HepG2 (cell line): ENCODE results near the gene CATSPERD. TPM values are rescaled to one million over a fixed set of nuclear protein-coding genes. Genes with fewer than 3 reads are reported as not detected.

ENCODE experiments used
- ATF4 ChIP-seq, 2 experiments: fragments of 450-650 bp in 1 of 2; sonication (generic) in 1 of 2; formaldehyde crosslinking; IDR thresholded peaks; 2 replicates each; pipeline versions ENCODE4 v1.5.0 to v1.8.0; 2020 to 2022; ENCODE audit warnings: mild to moderate bottlenecking in 1 of 2, missing genetic modification reagents in 1 of 2
- GABPB1 ChIP-seq: IDR thresholded peaks from 2 replicates; pipeline ENCODE4 v1.6.1; 2016; ENCODE audit warnings: mild to moderate bottlenecking, missing genetic modification reagents, moderate library complexity, missing compliant biosample characterization
- HES4 ChIP-seq: sonication (generic); formaldehyde crosslinking; IDR thresholded peaks from 2 replicates; pipeline ENCODE4 v1.9.0; 2021; ENCODE audit warnings: mild to moderate bottlenecking, missing genetic modification reagents, borderline replicate concordance
- HNF4G ChIP-seq, 2 experiments: sonication (generic) in 1 of 2; formaldehyde crosslinking in 1 of 2; IDR thresholded peaks; 2 replicates each; pipeline versions ENCODE4 v1.4.0 to v1.6.1; 2011 to 2020; ENCODE audit warnings: borderline replicate concordance in 2 of 2, low read depth in 2 of 2, mild to moderate bottlenecking in 2 of 2, low read length in 1 of 2, missing genetic modification reagents in 1 of 2, moderate library complexity in 1 of 2
- NFE2L2 ChIP-seq: fragments of 150-350 bp; IDR thresholded peaks from 2 replicates; pipeline ENCODE4 v1.6.1; 2014; ENCODE audit warnings: low read length
- NONO ChIP-seq, 2 experiments: fragments of 450-650 bp in 1 of 2; sonication (generic) in 1 of 2; formaldehyde crosslinking in 1 of 2; IDR thresholded peaks in 1 of 2; conservative IDR thresholded peaks in 1 of 2; 2 replicates each; pipeline versions ENCODE4 v1.6.1 to v1.8.0; 2017 to 2022; ENCODE audit warnings: mild to moderate bottlenecking in 1 of 2, missing genetic modification reagents in 1 of 2, moderate library complexity in 1 of 2
- NR3C1 ChIP-seq: sonication (generic); formaldehyde crosslinking; IDR thresholded peaks from 2 replicates; pipeline ENCODE4 v1.4.0; 2020; ENCODE audit warnings: missing genetic modification reagents
- PHB2 ChIP-seq: fragments of 450-650 bp; IDR thresholded peaks from 2 replicates; pipeline ENCODE4 v1.6.1; 2018; ENCODE audit not compliant: partially characterized antibody
- POLR2G ChIP-seq: fragments of 200-400 bp; formaldehyde crosslinking; IDR thresholded peaks from 2 replicates; pipeline ENCODE4 v1.6.1; 2018; ENCODE audit warnings: mild to moderate bottlenecking, low read depth, low read length, moderate library complexity
- PRDM10 ChIP-seq: sonication (generic); formaldehyde crosslinking; IDR thresholded peaks from 2 replicates; pipeline ENCODE4 v1.4.0; 2020; ENCODE audit warnings: low read depth, missing genetic modification reagents
- RARA ChIP-seq: IDR thresholded peaks from 2 replicates; pipeline ENCODE4 v1.6.1; 2016; ENCODE audit warnings: missing genetic modification reagents, missing compliant biosample characterization
- WIZ ChIP-seq: sonication (generic); formaldehyde crosslinking; IDR thresholded peaks from 2 replicates; pipeline ENCODE4 v1.5.1; 2020; ENCODE audit warnings: mild to moderate bottlenecking, missing genetic modification reagents
- ZBTB37 ChIP-seq: sonication (generic); formaldehyde crosslinking; IDR thresholded peaks from 2 replicates; pipeline ENCODE4 v1.4.0; 2020; ENCODE audit warnings: mild to moderate bottlenecking, missing genetic modification reagents
- ZNF292 ChIP-seq: sonication (generic); formaldehyde crosslinking; IDR thresholded peaks from 2 replicates; pipeline ENCODE4 v1.8.1; 2022; ENCODE audit warnings: mild to moderate bottlenecking, low read depth, missing genetic modification reagents, borderline replicate concordance
- ZNF574 ChIP-seq: sonication (generic); formaldehyde crosslinking; IDR thresholded peaks from 2 replicates; pipeline ENCODE4 v1.4.0; 2020; ENCODE audit warnings: missing genetic modification reagents
- ZNF7 ChIP-seq: IDR thresholded peaks from 2 replicates; pipeline ENCODE4 v1.6.1; 2016; ENCODE audit warnings: missing biosample characterization, missing genetic modification reagents
- ZNF784 ChIP-seq: sonication (generic); formaldehyde crosslinking; IDR thresholded peaks from 2 replicates; pipeline ENCODE4 v1.5.1; 2020; ENCODE audit warnings: missing genetic modification reagents, mild to moderate bottlenecking, borderline replicate concordance
- polyA plus RNA-seq, 8 experiments: library from polyadenylated mRNA; depleted of rRNA in 3 of 8; stranded (reverse) in 7 of 8; unstranded in 1 of 8; fragments of >200 nt; fragmentation: Illumina TruSeq in 4 of 8; extraction: Trizol in 4 of 8; gene quantifications; 2 replicates each; pipeline versions ENCODE4 v1.2.1 to v1.2.3, GENCODE V29; 2011 to 2016; ENCODE audit warnings: low read depth in 4 of 8, missing spikeins in 1 of 8, mixed read lengths in 1 of 8; ENCODE audit not compliant: insufficient read depth in 1 of 8
- total RNA-seq, 5 experiments: library from RNA; depleted of rRNA; stranded (reverse); fragments of >200 nt; fragmentation: Illumina TruSeq; extraction: Trizol; gene quantifications; 2 replicates each; pipeline ENCODE4 v1.2.3, GENCODE V29; 2016; ENCODE audit warnings: low read depth in 1 of 5

The CATSPERD gene
- total and polyA plus RNA-seq, 2 of the 13 experiments (the other 11 are each of a cell fraction or from before 2014, with no cell fraction given): 0.04 TPM; not detected in 1

GRCh38 chr19:5800361-5801270 lies 80.2 kb downstream of the CATSPERD start (continued):
- TF ChIP-seq NONO (IDR thresholded peaks at IDR 0.05) (no peak), NONO (CRISPR knock-in tag; conservative IDR thresholded peaks at IDR 0.05) (no peak), HNF4G (IDR thresholded peaks at IDR 0.05; ENCODE audit: borderline replicate concordance, low read depth, low read length) (0 out of 2 replicates have a peak, but pooled peaks have one; percentile 16), HNF4G (CRISPR knock-in tag; IDR thresholded peaks at IDR 0.05; ENCODE audit: borderline replicate concordance, low read depth) (no peak), WIZ (CRISPR knock-in tag) (no peak), ZNF784 (CRISPR knock-in tag) (no peak), NFE2L2 (no peak), ZBTB37 (peak; percentile 96), PRDM10 (CRISPR knock-in tag) (no peak), POLR2G (no peak), ZNF7 (no peak), ZNF574 (CRISPR knock-in tag) (0 out of 2 replicates have a peak, but pooled peaks have one; percentile 18), ZNF292 (CRISPR knock-in tag) (peak; percentile 80; the same call in 1 of the 2 replicates), PHB2 (no peak), NR3C1 (CRISPR knock-in tag) (no peak), ATF4 (CRISPR knock-in tag; IDR thresholded peaks at IDR 0.05) (peak in 1 of 2 experiments; percentile 41; a peak in 1 of 4 replicates), HES4 (CRISPR knock-in tag) (no peak), RARA (peak; percentile 89), GABPB1 (CRISPR knock-in tag) (peak; percentile 26; the same call in 1 of the 2 replicates)
